Measurements from ENCODE around the gene THRSP. TPM values are rescaled to one million over a fixed set of nuclear protein-coding genes. Genes with fewer than 3 reads are reported as not detected.

THRSP gene
- total RNA-seq, 1 experiment from 2014 or later = not detected

GRCh38 chr11:78100261-78100660 is 36.6 kb downstream of the THRSP start:
- Histone ChIP-seq H3K4me1 (ENCODE audit: insufficient read depth, low read length) (no peaks in the 10 kb centered on the region), H2BK5ac (ENCODE audit: insufficient read length, low read length) (no peak overlapping the region), H3K18ac (ENCODE audit: insufficient read length, low read depth, low read length) (no peak overlapping the region), H4K91ac (ENCODE audit: insufficient read length, low read depth, low read length) (no peak overlapping the region), H3K9me3 (ENCODE audit: control insufficient read depth, low read depth, low read length) (no peaks in the 10 kb centered on the region), H2BK12ac (ENCODE audit: insufficient read length, low read depth, low read length) (no peak overlapping the region), H3K79me2 (ENCODE audit: insufficient read depth, low read length) (no peaks in the 10 kb centered on the region), H3K23me2 (ENCODE audit: insufficient read length, low read depth, low read length, poor library complexity, severe bottlenecking) (no peaks in the 10 kb centered on the region), H3K79me1 (ENCODE audit: insufficient read depth, low read depth, low read length, poor library complexity, severe bottlenecking) (no peaks in the 10 kb centered on the region), H3K4ac (ENCODE audit: low read depth, low read length) (no peak overlapping the region), H3K9ac (ENCODE audit: extremely low read depth, insufficient read length, low read length) (no peak overlapping the region), H4K20me1 (ENCODE audit: control insufficient read depth, insufficient read depth, insufficient read length) (no peaks in the 10 kb centered on the region), H3T11ph (ENCODE audit: low read length) (no peak overlapping the region), H3K27me3 (ENCODE audit: insufficient read depth, low read length) (no peaks in the 10 kb centered on the region), H3K23ac (ENCODE audit: insufficient read length, low read depth, low read length) (no peak overlapping the region), H2BK20ac (ENCODE audit: low read depth, low read length, poor library complexity, severe bottlenecking) (no peak overlapping the region), H2AK5ac (ENCODE audit: insufficient read length, low read length) (no peak overlapping the region), H4K8ac (replicated peaks; ENCODE audit: insufficient read length, low read depth, low read length) (no peak overlapping the region), H2AFZ (ENCODE audit: low read length) (no peak overlapping the region), H3K4me2 (ENCODE audit: insufficient read depth, insufficient read length, low read length) (no peak overlapping the region), H2BK15ac (ENCODE audit: low read depth, low read length) (no peak overlapping the region), H3K27ac (ENCODE audit: insufficient read length, low read depth, low read length) (no peak overlapping the region), H3K14ac (ENCODE audit: insufficient read depth, low read length) (no peak overlapping the region), H2BK120ac (ENCODE audit: low read depth, low read length, poor library complexity, severe bottlenecking) (no peak overlapping the region), H4K5ac (ENCODE audit: insufficient read length, low read depth, low read length) (no peak overlapping the region), H3K56ac (ENCODE audit: insufficient read length, low read depth, low read length) (no peak overlapping the region)
- Mint-ChIP-seq H3K4me3 (no peak overlapping the region), H3K36me3 (ENCODE audit: insufficient read depth in 1 of 3, low read depth in 3 of 3) (peaks cover 9 to 60% (median 41%) of the 10 kb centered on the region in 3 experiments; a peak in 6 of 7 replicates), H3K4me1 (no peaks in the 10 kb centered on the region), H3K27me3 (ENCODE audit: low read depth) (no peaks in the 10 kb centered on the region), H3K27ac (no peak overlapping the region), H3K9me3 (no peaks in the 10 kb centered on the region)
- no peak for TF ChIP-seq CTCF (conservative IDR thresholded peaks at IDR 0.05)
- no CpG with 5 or more reads among the region's 5 CpGs for WGBS (ENCODE audit: extremely low coverage, insufficient read length, low lambda C conversion rate)
- no peak for DNase-seq

All from H9 (cell line).